ENCODE data around the gene CORO1C. TPM values are rescaled to one million over a fixed set of nuclear protein-coding genes. Genes with fewer than 3 reads are reported as not detected.
"Not testable (repeated sequence)": the region's sequence is repeated elsewhere in the genome, so short reads cannot be mapped to it uniquely, and the experiment has no call there.

The CORO1C gene
- total and polyA plus RNA-seq, 2 experiments from 2014 or later, result 170 to 403 TPM

DNA sequence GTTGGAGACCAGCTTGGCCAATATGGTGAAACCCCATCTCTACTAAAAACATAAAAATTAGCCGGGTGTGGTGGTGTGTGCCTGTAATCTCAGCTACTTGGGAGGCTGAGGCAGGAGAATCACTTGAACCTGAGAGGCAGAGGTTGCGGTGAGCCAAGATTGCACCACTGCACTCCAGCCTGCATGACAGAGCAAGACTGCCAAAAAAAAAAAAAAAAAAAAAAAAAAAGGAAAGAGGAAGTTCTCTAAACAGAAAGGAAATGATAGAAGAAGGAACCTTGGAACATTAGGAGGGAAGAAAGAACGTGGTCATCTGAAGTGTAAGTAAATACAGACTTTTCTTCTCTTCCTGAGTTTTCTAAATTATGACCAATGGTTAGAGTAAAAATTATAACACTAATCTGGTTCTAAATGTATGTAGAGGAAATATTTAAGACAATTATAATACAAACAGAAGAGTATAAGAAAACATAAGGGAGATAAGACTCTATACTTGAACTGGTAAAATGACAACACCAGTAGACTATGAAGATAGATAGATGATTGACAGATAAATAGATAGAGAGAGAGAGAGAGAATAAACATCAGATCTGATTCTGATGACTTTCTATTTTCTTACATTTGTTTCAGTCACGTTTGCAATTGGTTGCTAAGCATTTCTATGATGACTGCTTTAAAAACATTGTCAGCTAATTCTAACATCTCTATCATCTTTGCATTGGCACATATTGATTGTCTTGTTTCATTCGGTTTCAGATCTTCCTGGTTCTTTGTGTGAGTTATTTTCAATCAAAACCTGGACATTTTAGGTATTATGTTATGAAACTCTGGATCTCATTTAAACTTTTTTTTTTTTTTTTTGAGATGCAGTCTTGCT lies 12.9 kb upstream of the CORO1C start:
- no peaks in the 10 kb centered on the region for H3K27me3 ChIP-seq (replicated peaks; ENCODE audit: insufficient read depth)
- no peaks in the 10 kb centered on the region for H3F3A ChIP-seq (ENCODE audit: insufficient read depth)
- H3K9ac ChIP-seq, result no peak overlapping the region
- H3K79me2 ChIP-seq (ENCODE audit: insufficient read depth), result no peaks in the 10 kb centered on the region
- H4K20me1 ChIP-seq (ENCODE audit: insufficient read depth), result no peaks in the 10 kb centered on the region
- H3K9me2 ChIP-seq (ENCODE audit: insufficient read depth), result no peaks in the 10 kb centered on the region
- in situ Hi-C loops (cut with MboI), result no loop called here
- DNase-seq, result no peak
- TF ChIP-seq EZH2phosphoT487 (IDR thresholded peaks at IDR 0.05; ENCODE audit: insufficient read depth, low read depth), result no peak
- TF ChIP-seq EZH2 (IDR thresholded peaks at IDR 0.05; ENCODE audit: insufficient read depth, poor library complexity, severe bottlenecking), result no peak
- no peaks in the 10 kb centered on the region for H3K9me3 ChIP-seq (ENCODE audit: low read depth)
- no peak overlapping the region for H3K4me3 ChIP-seq
- H3K4me1 ChIP-seq (ENCODE audit: insufficient read depth), result no peaks in the 10 kb centered on the region
- WGBS, 2 experiments (ENCODE audit: low coverage in 1 of 2, low lambda C conversion rate in 2 of 2, missing lambda C conversion rate in 2 of 2), result 65 to 67% methylated on average over 5 of the region's 5 CpGs
- no peak overlapping the region for H3K27ac ChIP-seq
- H2AFZ ChIP-seq, result no peak overlapping the region
- no peak overlapping the region for H3K4me2 ChIP-seq (ENCODE audit: unreplicated experiment)
- no peaks in the 10 kb centered on the region for H3K36me3 ChIP-seq (ENCODE audit: low read depth)

DNA sequence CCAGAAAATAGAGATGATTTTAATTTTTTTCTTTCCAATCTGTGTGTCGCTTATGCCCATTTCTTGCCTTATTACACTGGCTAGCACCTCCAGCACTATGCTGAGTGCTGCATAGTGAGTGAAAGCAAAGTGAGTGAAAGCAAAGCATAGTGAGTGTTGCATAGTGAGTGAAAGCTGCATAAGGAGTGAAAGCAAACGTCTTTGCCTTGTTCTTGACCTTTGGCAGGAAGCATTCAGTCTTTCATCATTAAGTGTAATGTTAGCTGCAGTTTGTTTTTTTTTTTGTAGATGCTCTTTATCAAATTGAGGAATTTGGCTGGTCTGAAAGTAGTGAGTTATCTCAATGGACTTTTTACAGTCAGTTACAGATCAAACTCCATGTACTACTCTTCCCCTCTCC lies 6.9 kb upstream of the CORO1C start:
- H3K4me3 ChIP-seq, result no peak overlapping the region
- no peak overlapping the region for H3K4me2 ChIP-seq (ENCODE audit: unreplicated experiment)
- H3K9me3 ChIP-seq (ENCODE audit: low read depth), result no peaks in the 10 kb centered on the region
- 52 to 54% methylated on average over 2 of the region's 2 CpGs for WGBS, 2 experiments (ENCODE audit: low coverage in 1 of 2, low lambda C conversion rate in 2 of 2, missing lambda C conversion rate in 2 of 2)
- H3F3A ChIP-seq (ENCODE audit: insufficient read depth), result peaks cover 8% of the 10 kb centered on the region
- in situ Hi-C loops (cut with MboI), result no loop called here
- H3K36me3 ChIP-seq (ENCODE audit: low read depth), result no peaks in the 10 kb centered on the region
- H3K27me3 ChIP-seq (replicated peaks; ENCODE audit: insufficient read depth), result no peaks in the 10 kb centered on the region
- H3K9me2 ChIP-seq (ENCODE audit: insufficient read depth), result no peaks in the 10 kb centered on the region
- no peak for DNase-seq
- no peaks in the 10 kb centered on the region for H4K20me1 ChIP-seq (ENCODE audit: insufficient read depth)
- no peaks in the 10 kb centered on the region for H3K79me2 ChIP-seq (ENCODE audit: insufficient read depth)
- no peak overlapping the region for H2AFZ ChIP-seq
- H3K4me1 ChIP-seq (ENCODE audit: insufficient read depth), result peaks cover 6% of the 10 kb centered on the region
- TF ChIP-seq EZH2 (IDR thresholded peaks at IDR 0.05; ENCODE audit: insufficient read depth, poor library complexity, severe bottlenecking), result no peak
- no peak for TF ChIP-seq EZH2phosphoT487 (IDR thresholded peaks at IDR 0.05; ENCODE audit: insufficient read depth, low read depth)
- no peak overlapping the region for H3K9ac ChIP-seq
- H3K27ac ChIP-seq, result no peak overlapping the region

DNA sequence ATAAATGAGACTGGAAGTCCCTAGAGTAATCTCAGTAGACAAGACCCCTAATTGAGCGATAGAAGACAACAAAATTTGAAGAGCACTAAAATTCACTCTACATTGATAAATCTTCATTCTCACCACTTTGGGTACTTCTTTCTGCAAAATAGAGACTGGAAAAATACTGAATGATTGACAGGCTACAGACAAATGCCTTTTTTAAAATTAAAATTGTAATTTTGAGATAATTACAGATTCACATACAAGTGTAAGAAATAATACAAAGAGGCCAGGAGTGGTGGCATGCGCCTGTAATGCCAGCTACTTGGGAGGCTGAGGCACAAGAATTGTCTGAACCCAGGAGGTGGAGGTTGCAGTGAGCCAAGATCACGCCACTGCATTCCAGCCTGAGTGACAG lies 4.5 kb upstream of the CORO1C start:
- Histone ChIP-seq H3K9ac (no peak overlapping the region), H3K36me3 (ENCODE audit: low read depth) (no peaks in the 10 kb centered on the region), H4K20me1 (ENCODE audit: insufficient read depth) (no peaks in the 10 kb centered on the region), H3K27me3 (replicated peaks; ENCODE audit: insufficient read depth) (no peaks in the 10 kb centered on the region), H3K79me2 (ENCODE audit: insufficient read depth) (peaks cover 4% of the 10 kb centered on the region), H3K9me2 (ENCODE audit: insufficient read depth) (no peaks in the 10 kb centered on the region), H3K4me1 (ENCODE audit: insufficient read depth) (peaks cover 12% of the 10 kb centered on the region), H3K9me3 (ENCODE audit: low read depth) (no peaks in the 10 kb centered on the region), H3K4me3 (no peak overlapping the region), H3K4me2 (ENCODE audit: unreplicated experiment) (no peak overlapping the region), H3K27ac (no peak overlapping the region), H3F3A (ENCODE audit: insufficient read depth) (peaks cover 18% of the 10 kb centered on the region), H2AFZ (no peak overlapping the region)
- no peak for DNase-seq
- TF ChIP-seq EZH2phosphoT487 (IDR thresholded peaks at IDR 0.05; ENCODE audit: insufficient read depth, low read depth), result no peak
- TF ChIP-seq EZH2 (IDR thresholded peaks at IDR 0.05; ENCODE audit: insufficient read depth, poor library complexity, severe bottlenecking), result no peak
- 95% methylated on average over 3 of the region's 3 CpGs for WGBS, 2 experiments (ENCODE audit: low coverage in 1 of 2, low lambda C conversion rate in 2 of 2, missing lambda C conversion rate in 2 of 2)
- in situ Hi-C loops (cut with MboI), result no loop called here

DNA sequence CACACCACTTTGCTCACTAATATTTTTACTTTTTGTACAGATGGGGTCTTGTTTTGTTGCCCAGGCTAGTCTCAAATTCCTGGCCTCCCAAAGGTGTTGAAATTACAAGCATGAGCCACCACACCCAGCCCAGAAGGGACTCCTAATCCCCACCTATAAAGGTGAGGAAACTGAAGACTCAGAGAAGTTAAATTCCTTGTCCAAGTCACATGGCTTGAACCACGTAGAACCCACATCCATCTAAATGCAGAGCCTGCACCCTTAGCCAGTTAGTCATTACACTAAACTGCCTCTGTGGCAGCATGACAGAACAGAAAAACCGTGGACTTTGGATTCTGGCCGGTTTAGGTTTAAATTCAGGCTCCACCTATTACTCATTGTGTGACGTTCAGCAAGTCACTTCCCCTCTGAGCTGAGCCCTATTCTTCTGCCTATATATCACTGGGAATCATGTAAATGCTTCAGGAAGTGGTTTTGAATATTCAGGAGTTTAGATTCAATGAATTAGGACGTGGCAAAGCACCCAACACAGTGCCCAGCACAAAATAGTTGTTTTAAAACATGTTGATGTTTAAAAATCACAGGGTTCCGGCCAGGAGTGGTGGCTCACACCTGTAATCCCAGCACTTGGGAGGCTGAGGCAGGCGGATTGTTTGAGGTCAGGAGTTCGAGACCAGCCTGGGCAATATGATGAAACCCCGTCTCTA lies 3.0 kb upstream of the CORO1C start:
- Histone ChIP-seq H3F3A (ENCODE audit: insufficient read depth) (peaks cover 27% of the 10 kb centered on the region), H3K4me2 (ENCODE audit: unreplicated experiment) (peak overlapping the region; percentile 13), H2AFZ (peak overlapping the region; percentile 40; the same call in 1 of the 2 replicates), H3K9me2 (ENCODE audit: insufficient read depth) (no peaks in the 10 kb centered on the region), H3K9ac (peak overlapping the region; percentile 78), H3K36me3 (ENCODE audit: low read depth) (no peaks in the 10 kb centered on the region), H3K27me3 (replicated peaks; ENCODE audit: insufficient read depth) (no peaks in the 10 kb centered on the region), H4K20me1 (ENCODE audit: insufficient read depth) (no peaks in the 10 kb centered on the region), H3K4me3 (no peak overlapping the region), H3K9me3 (ENCODE audit: low read depth) (no peaks in the 10 kb centered on the region), H3K27ac (peak overlapping the region; percentile 93), H3K79me2 (ENCODE audit: insufficient read depth) (peaks cover 19% of the 10 kb centered on the region), H3K4me1 (ENCODE audit: insufficient read depth) (peaks cover 12% of the 10 kb centered on the region)
- WGBS, 2 experiments (ENCODE audit: low coverage in 1 of 2, low lambda C conversion rate in 2 of 2, missing lambda C conversion rate in 2 of 2), result 34 to 39% methylated on average over 9 of the region's 9 CpGs
- peak; percentile 98 for DNase-seq
- in situ Hi-C loops (cut with MboI), result no loop called here
- no peak for TF ChIP-seq EZH2 (IDR thresholded peaks at IDR 0.05; ENCODE audit: insufficient read depth, poor library complexity, severe bottlenecking)
- no peak for TF ChIP-seq EZH2phosphoT487 (IDR thresholded peaks at IDR 0.05; ENCODE audit: insufficient read depth, low read depth)

DNA sequence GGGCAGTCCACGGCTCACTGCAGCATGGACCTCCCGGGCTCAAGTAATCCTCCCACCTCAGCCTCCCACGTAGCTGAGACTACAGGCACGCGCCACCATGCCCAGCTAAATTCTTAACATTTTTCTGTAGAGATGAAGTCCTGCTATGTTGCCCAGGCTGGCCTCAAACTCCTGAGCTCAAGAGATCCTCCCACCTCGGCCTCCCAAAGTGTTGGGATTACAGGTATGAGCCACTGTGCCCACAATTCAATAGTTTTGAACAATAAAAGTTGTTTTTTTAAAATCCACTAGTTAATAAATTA lies 1.9 kb upstream of the CORO1C start:
- H3K9me2 ChIP-seq (ENCODE audit: insufficient read depth); H2AFZ ChIP-seq; H3K4me2 ChIP-seq (ENCODE audit: unreplicated experiment); H3K9ac ChIP-seq; in situ Hi-C loops (cut with MboI); H3K27me3 ChIP-seq (replicated peaks; ENCODE audit: insufficient read depth); DNase-seq; H4K20me1 ChIP-seq (ENCODE audit: insufficient read depth); H3K36me3 ChIP-seq (ENCODE audit: low read depth); H3K27ac ChIP-seq; H3K9me3 ChIP-seq (ENCODE audit: low read depth); H3K4me3 ChIP-seq: not testable (repeated sequence)
- WGBS, 2 experiments (ENCODE audit: low coverage in 1 of 2, low lambda C conversion rate in 2 of 2, missing lambda C conversion rate in 2 of 2), result 97 to 98% methylated on average over 6 of the region's 6 CpGs
- peaks cover 17% of the 10 kb centered on the region for H3K4me1 ChIP-seq (ENCODE audit: insufficient read depth)
- peaks cover 30% of the 10 kb centered on the region for H3K79me2 ChIP-seq (ENCODE audit: insufficient read depth)
- H3F3A ChIP-seq (ENCODE audit: insufficient read depth), result peaks cover 38% of the 10 kb centered on the region
